Activated T-cell treated with anti-CD3 and anti-CD28 coated beads, Interleukin-2, amount 50 U/mL, for 48 hours (primary cell): ENCODE results near the gene RPUSD4.

ENCODE experiments used
- DNase-seq, 2 experiments: peaks; one replicate each; pipeline ENCODE4 v3.0.0-alpha.2; 2020

RPUSD4 gene

GRCh38 chr11:126181939-126182730, 29.3 kb downstream of the RPUSD4 start:
- no peak for DNase-seq

- DNase-seq, result no peak
These were observed 34.5 kb downstream of the RPUSD4 start for GRCh38 chr11:126176853-126177470.

- DNase-seq, result no peak
These were observed 36.1 kb downstream of the RPUSD4 start for GRCh38 chr11:126175393-126175792.

- DNase-seq, result no peak
These were observed 36.6 kb downstream of the RPUSD4 start for GRCh38 chr11:126174816-126175215.

GRCh38 chr11:126173257-126173656, 38.2 kb downstream of the RPUSD4 start:
- no peak for DNase-seq

- no peak for DNase-seq
These were observed 38.8 kb downstream of the RPUSD4 start for GRCh38 chr11:126172596-126173038.

- DNase-seq, result no peak
These were observed 42.2 kb downstream of the RPUSD4 start for GRCh38 chr11:126169291-126169690.

GRCh38 chr11:126167488-126167887, 44.0 kb downstream of the RPUSD4 start:
- DNase-seq, result no peak

GRCh38 chr11:126166413-126166812, 45.0 kb downstream of the RPUSD4 start:
- no peak for DNase-seq

GRCh38 chr11:126165757-126166156, 45.7 kb downstream of the RPUSD4 start:
- no peak for DNase-seq

GRCh38 chr11:126165311-126165720, 46.1 kb downstream of the RPUSD4 start:
- DNase-seq, result no peak

DNA sequence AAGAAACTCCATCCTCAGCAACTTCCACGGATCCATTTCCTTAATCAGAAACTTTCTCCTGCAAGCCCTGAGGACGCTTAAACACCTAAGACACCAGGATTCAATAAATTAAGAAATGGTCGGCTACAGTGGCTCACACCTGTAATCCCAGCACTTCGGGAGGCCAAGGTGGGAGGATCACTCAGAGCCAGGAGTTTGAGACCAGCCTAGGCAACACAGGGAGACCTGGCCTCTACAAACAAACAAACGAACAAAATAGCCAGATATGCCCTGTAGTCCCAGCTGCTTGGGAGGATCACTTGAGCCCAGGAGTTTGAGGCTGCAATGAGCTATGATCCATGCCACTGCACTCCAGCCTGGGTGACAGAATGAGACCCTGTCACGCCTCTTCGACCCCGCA, 46.7 kb downstream of the RPUSD4 start:
- DNase-seq, result no peak

- DNase-seq, result no peak
These were observed 47.7 kb downstream of the RPUSD4 start for GRCh38 chr11:126163779-126164178.

DNA sequence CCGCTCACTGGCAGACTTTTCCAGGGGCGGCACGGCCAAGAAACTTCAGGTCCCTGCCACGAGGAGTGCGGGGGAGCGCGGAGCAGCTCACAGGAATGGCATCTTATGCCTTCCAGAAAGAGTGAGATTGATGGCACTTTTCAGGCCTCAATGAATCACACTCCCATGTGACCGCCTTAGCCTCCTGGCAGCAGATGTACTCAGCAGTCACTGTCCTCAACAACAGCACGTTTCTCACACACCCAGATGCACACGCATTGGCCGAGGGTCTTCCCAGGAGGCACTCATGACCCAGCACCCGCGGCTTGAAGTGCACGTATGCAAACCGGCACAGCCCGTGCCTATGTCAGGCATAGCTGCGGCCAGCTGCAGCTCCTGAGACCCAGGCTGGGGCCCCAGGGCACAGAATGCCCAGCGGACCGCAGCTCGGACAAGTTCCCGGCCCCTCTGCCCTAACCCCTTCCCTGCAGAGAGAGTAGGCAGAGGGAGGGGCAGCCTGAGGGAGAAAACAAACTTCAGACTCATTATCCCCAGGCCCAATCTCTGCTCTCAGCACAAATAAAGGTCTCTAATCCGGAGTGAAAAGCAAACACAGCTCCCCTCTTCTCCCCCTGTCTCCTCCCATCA, 48.3 kb downstream of the RPUSD4 start:
- no peak for DNase-seq

- DNase-seq, result no peak
These were observed 49.0 kb downstream of the RPUSD4 start for GRCh38 chr11:126162306-126163030.

DNA sequence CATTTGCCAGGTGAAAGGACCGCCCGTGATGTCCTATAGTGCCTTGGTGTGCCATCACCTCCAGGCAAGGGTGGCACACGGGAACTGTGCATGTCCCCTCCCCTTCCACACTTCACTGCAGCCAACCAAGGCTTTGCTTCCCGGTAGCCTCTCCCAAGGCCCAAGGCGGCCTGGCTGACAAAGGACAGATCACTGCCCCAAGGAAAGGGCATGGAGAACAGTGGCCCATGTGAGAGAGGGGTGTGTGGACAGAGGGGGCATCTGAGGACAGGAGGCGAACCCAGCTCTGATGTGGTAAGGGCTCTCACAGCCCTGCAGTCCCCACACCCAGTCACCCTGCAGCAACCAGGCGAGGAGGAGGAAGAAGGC, 50.4 kb downstream of the RPUSD4 start:
- DNase-seq, result no peak

DNA sequence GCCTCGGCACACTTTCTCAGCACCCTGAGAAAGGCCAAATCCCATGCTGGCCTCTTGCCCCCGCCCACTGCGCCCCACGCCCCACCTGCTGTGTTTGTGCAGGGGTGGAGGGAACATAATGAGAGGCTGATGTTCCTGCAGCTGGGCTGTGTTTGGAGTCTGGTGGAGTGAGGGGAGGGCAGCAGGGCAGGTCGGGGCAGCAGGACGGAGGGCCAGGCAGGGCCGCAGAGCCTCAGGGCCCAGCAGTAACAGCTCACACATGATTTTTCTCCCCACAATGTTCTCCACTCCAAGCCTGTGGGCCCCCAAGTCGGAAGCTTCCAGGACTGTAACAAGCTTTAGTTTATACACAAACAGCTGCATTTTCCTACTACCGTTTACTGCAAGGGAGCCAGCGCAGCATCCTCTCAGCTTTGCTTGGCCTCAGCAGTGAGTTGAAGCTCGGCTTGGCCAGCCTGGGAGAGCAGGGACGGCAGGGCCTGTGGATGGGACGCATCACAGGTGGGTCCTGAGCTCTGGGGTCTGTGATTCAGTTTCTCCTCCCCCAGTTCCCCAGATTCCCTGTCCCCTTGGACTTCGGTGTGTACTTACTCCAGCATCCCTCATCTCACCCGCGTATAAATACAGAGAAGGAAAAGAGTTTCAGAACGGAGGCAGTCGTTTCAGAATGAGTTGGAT, 51.0 kb downstream of the RPUSD4 start:
- no peak for DNase-seq

- no peak for DNase-seq
These were observed 51.6 kb downstream of the RPUSD4 start for GRCh38 chr11:126159719-126160344.

DNA sequence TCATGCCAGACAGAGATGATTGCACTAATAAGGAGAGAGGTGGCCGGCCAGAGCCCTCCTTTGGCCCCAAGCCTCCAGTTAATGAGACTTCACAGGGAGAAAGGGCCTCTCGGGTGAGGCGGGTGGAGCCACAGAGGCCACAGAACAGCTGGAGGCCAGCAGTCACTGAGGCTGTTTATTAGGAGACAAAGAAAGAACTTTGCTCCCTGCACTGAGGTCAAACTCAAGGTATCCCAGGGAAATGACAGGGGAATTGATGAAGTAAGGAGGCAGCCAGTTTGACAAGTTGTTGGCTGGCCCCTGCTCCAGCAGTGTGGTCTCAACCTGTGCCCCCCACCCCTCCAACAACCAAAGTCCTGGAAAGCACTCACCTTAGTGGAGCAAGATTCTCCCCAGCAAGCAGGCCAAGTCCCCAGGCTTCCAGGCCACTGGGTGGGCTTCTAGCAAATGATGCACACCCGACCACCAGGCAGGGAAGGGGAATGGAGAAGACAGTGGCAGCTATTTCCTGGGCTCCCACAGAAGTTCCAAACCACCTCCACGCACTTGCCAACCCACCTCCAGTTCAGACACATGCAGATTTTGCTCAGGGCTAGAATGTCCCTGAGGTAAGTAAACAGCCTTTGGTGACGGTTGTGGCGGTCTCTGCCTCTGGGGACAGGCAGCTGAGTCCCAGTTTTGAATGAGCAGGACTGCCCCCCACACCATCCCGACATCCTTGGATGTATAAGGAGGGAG, 53.2 kb downstream of the RPUSD4 start:
- no peak for DNase-seq

DNA sequence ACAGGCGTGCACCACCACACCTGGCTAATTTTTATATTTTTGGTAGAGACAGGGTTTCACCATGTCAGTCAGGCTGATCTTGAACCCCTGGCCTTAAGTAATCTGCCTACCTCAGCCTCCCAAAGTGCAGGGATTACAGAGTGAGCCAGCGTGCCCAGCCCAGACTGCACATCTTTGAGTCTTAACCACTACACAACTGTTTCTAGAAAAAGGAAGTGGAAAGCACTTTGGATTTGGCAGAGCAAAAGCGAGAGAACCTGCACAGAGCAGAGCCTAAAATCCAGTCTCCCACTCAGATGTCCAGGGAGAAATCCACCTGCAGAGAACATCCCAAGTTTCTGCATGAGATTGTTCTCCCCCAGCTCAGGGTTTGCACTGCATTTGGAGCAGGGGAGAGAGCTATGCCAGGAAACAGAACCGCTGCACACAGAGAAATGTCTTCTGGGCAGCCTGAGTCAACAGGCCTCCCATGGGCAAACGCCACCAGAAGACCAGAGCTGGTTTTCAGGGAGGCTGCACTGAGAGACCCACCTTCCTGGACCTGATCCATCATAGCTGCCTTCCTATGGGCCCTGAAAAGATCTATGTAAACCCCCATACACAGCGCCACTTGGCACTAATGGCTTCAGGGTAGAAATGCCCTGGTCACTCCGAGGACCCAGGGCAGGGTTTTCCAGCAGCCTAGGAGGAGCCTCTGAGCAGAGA, 54.0 kb downstream of the RPUSD4 start:
- no peak for DNase-seq

- no peak for DNase-seq
These were observed 54.6 kb downstream of the RPUSD4 start for GRCh38 chr11:126156814-126157213.
